Osteocyte (in vitro differentiated cells): ENCODE results near the gene FBXL7. TPM values are rescaled to one million over a fixed set of nuclear protein-coding genes. Genes with fewer than 3 reads are reported as not detected.

Source experiments
- DNase-seq: peaks from one replicate; pipeline ENCODE4 v3.0.0; 2021; ENCODE audit warnings: mixed read lengths; ENCODE audit not compliant: unreplicated experiment; ENCODE audit errors: extremely low spot score
- H3K27ac Mint-ChIP-seq: one replicate; pipeline ENCODE4 v1.8.0; 2021; ENCODE audit warnings: mild to moderate bottlenecking, mixed read lengths; ENCODE audit not compliant: unreplicated experiment
- H3K27me3 Mint-ChIP-seq: one replicate; pipeline ENCODE4 v1.8.0; 2021; ENCODE audit warnings: mixed read lengths; ENCODE audit not compliant: unreplicated experiment
- H3K36me3 Mint-ChIP-seq: one replicate; pipeline ENCODE4 v1.8.0; 2021; ENCODE audit warnings: mixed read lengths; ENCODE audit not compliant: unreplicated experiment
- H3K4me1 Mint-ChIP-seq: one replicate; pipeline ENCODE4 v1.8.0; 2021; ENCODE audit warnings: mixed read lengths; ENCODE audit not compliant: unreplicated experiment
- H3K4me3 Mint-ChIP-seq: one replicate; pipeline ENCODE4 v1.8.0; 2021; ENCODE audit warnings: mild to moderate bottlenecking, moderate library complexity, mixed read lengths; ENCODE audit not compliant: unreplicated experiment
- H3K9me3 Mint-ChIP-seq: one replicate; pipeline ENCODE4 v1.8.0; 2021; ENCODE audit warnings: mixed read lengths; ENCODE audit not compliant: unreplicated experiment
- total RNA-seq: library from RNA; stranded (reverse); gene quantifications from 2 replicates; pipeline ENCODE4 v1.2.1, GENCODE V29; 2021
- TF ChIP-seq, protein P1 (sequence below): fragments of 200-600 bp; sonication (generic); IDR thresholded peaks from 2 replicates; pipeline ENCODE4 v1.5.0; 2021; ENCODE audit warnings: antibody characterized with exemption, mild to moderate bottlenecking, moderate library complexity

FBXL7 gene
- total RNA-seq, 1 donor from 2014 or later: 28.4 TPM

DNA sequence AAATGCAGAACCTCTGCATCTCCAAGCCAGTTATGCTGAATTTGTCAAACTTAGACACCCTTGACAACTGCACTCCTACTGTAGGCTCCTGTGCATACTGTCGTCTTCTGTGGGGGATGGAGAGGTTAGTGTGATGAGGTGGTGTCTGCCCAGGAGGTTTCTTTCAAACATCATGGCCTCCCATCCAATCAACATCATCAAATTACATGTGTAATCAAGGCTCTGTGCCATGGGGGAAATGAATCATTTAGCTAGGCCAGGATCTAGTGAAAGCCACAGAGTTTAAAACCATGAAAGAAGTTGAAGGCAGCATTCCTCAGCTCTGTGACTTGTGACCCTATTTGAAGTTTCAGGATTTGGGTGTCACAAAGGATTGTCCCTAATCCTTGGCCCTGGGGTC lies 439.0 kb downstream of the FBXL7 start:
- no peak for DNase-seq
- H3K4me3 Mint-ChIP-seq: no peak overlapping the region

DNA sequence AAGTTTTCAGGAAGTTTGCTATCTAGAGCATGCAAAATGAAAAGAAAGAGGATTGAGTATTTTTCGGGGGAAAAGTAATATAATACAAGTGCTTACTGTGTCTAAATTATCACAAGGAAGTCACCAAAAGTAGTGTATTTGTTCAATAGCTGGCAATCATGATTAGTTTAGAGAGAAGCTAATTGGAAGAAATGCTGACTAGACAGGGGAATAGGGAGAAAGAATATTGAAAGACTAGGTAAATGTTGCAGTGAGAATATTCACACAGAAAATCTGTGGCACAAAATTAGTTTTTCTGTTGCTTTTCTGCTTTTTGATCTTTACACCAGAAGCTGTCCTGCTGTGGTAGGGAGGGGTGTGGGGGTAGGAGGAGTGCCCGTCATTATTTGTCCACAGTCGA lies 440.9 kb downstream of the FBXL7 start:
- no peak overlapping the region for H3K4me3 Mint-ChIP-seq
- H3K27me3 Mint-ChIP-seq: no peaks in the 10 kb centered on the region
- H3K27ac Mint-ChIP-seq: no peak overlapping the region
- H3K9me3 Mint-ChIP-seq: no peaks in the 10 kb centered on the region
- TF ChIP-seq, protein P1, sequence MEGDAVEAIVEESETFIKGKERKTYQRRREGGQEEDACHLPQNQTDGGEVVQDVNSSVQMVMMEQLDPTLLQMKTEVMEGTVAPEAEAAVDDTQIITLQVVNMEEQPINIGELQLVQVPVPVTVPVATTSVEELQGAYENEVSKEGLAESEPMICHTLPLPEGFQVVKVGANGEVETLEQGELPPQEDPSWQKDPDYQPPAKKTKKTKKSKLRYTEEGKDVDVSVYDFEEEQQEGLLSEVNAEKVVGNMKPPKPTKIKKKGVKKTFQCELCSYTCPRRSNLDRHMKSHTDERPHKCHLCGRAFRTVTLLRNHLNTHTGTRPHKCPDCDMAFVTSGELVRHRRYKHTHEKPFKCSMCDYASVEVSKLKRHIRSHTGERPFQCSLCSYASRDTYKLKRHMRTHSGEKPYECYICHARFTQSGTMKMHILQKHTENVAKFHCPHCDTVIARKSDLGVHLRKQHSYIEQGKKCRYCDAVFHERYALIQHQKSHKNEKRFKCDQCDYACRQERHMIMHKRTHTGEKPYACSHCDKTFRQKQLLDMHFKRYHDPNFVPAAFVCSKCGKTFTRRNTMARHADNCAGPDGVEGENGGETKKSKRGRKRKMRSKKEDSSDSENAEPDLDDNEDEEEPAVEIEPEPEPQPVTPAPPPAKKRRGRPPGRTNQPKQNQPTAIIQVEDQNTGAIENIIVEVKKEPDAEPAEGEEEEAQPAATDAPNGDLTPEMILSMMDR: no peak
- H3K4me1 Mint-ChIP-seq: peaks cover 9% of the 10 kb centered on the region
- DNase-seq: no peak
- H3K36me3 Mint-ChIP-seq: peaks cover 55% of the 10 kb centered on the region

More for the DNA sequence above, 439.0 kb downstream of the FBXL7 start:
- peaks cover 57% of the 10 kb centered on the region for H3K36me3 Mint-ChIP-seq
- peaks cover 2% of the 10 kb centered on the region for H3K4me1 Mint-ChIP-seq
- no peaks in the 10 kb centered on the region for H3K27me3 Mint-ChIP-seq
- H3K9me3 Mint-ChIP-seq: no peaks in the 10 kb centered on the region
- H3K27ac Mint-ChIP-seq: no peak overlapping the region
- TF ChIP-seq, protein P1: no peak

DNA sequence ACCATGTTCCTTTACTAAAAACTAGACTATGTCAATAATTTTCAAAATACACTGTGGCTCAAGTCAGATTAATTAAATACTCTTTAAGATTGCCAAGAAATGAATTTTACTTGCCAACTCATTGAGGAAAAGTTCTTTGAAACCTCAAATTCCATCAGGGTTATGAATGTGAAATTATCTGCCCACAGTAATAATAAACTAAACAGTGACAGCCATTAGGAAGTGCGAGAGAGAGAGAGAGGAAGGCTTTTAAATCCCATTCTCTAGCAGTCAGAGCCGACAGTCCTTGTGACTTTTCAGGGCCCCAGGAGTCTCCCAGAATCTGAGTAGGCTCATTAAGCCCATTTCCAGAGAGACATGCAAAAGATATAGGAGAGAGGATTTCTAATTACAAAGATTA lies 443.5 kb downstream of the FBXL7 start:
- no peak overlapping the region for H3K4me3 Mint-ChIP-seq
- H3K9me3 Mint-ChIP-seq: no peaks in the 10 kb centered on the region
- H3K27me3 Mint-ChIP-seq: no peaks in the 10 kb centered on the region
- H3K36me3 Mint-ChIP-seq: peaks cover 39% of the 10 kb centered on the region
- DNase-seq: no peak
- H3K4me1 Mint-ChIP-seq: peaks cover 9% of the 10 kb centered on the region
- no peak overlapping the region for H3K27ac Mint-ChIP-seq
- TF ChIP-seq, protein P1: no peak

DNA sequence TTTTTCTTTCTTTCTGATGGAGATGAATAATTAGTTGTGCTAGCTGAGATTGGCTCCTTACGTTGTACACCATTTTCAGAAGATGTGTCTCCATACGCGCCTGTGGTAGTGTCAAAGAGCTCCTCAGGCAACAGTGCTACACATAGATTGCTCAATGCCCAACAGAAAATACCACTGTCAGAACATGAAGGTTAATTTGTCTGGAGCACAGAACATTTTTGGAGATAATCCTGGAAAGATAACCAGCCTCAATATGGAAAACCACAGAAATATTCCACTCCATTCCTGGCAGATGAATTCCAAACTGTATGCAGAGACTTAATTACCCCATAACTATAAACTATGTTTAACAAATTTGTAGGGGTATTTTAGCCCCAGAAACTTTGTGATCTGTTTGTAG lies 446.0 kb downstream of the FBXL7 start:
- Mint-ChIP-seq H3K4me1 (peaks cover 9% of the 10 kb centered on the region), H3K4me3 (no peak overlapping the region), H3K36me3 (peaks cover 31% of the 10 kb centered on the region), H3K27ac (no peak overlapping the region), H3K9me3 (no peaks in the 10 kb centered on the region), H3K27me3 (no peaks in the 10 kb centered on the region)
- TF ChIP-seq, protein P1: no peak
- DNase-seq: no peak

DNA sequence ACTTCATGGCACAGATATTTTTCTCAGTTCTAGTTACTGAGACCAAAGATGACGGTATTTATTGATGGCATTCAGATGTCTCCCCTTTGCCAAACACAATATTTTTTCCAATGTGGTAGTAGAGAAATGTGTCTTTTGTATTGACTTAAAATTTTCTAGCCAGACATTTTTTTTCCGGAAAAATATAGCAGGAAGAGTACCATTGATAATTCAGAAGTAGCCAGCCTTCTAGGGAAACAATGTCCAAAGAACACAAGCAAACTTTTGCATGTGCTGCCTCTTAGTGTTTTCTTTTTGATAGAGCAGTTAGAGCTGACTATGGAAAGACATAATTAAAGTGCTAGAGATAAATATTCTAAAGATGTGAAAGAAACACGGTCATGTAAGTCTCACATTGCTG lies 448.2 kb downstream of the FBXL7 start:
- TF ChIP-seq, protein P1: no peak
- no peaks in the 10 kb centered on the region for H3K27me3 Mint-ChIP-seq
- H3K9me3 Mint-ChIP-seq: no peaks in the 10 kb centered on the region
- peaks cover 9% of the 10 kb centered on the region for H3K4me1 Mint-ChIP-seq
- no peak overlapping the region for H3K27ac Mint-ChIP-seq
- H3K36me3 Mint-ChIP-seq: peaks cover 26% of the 10 kb centered on the region
- no peak overlapping the region for H3K4me3 Mint-ChIP-seq
- no peak for DNase-seq
